ENCODE results near the gene STARD8. TPM values are rescaled to one million over a fixed set of nuclear protein-coding genes. Genes with fewer than 3 reads are reported as not detected.

Gene STARD8
- total RNA-seq, 2 experiments from 2014 or later = not detected

- Histone ChIP-seq H3K9me3 (ENCODE audit: low read length) (no peaks in the 10 kb centered on the region), H3K4me3 (ENCODE audit: low read depth, low read length, poor library complexity, severe bottlenecking) (no peak overlapping the region), H3K9me2 (ENCODE audit: insufficient read depth, low read length) (no peaks in the 10 kb centered on the region), H3K27ac (ENCODE audit: low read depth, low read length, poor library complexity, severe bottlenecking) (no peak overlapping the region), H3K79me2 (ENCODE audit: insufficient read depth, low read depth, low read length) (no peaks in the 10 kb centered on the region), H3K4me2 (ENCODE audit: low read length) (no peak overlapping the region), H2AFZ (ENCODE audit: low read length) (no peak overlapping the region), H3K4me1 (ENCODE audit: insufficient read depth, low read length, poor library complexity, severe bottlenecking) (no peaks in the 10 kb centered on the region), H4K20me1 (ENCODE audit: insufficient read depth, low read length) (no peaks in the 10 kb centered on the region), H3K36me3 (ENCODE audit: insufficient read depth, low read length) (no peaks in the 10 kb centered on the region)
- no TSS peak for BruUV-seq (replicated peaks)
- intact Hi-C loops (cut with micrococcal nuclease; ENCODE audit: unreplicated experiment) = no loop called here
- ChIA-PET POLR2A (no interaction called here), CTCF (ENCODE audit: unreplicated experiment) (no interaction called here)
- no peak for TF ChIP-seq EZH2phosphoT487 (IDR thresholded peaks at IDR 0.05; ENCODE audit: borderline replicate concordance, low read depth, low read length)
- no peak for TF ChIP-seq CTCF (conservative IDR thresholded peaks at IDR 0.05; ENCODE audit: low read length)
- no peak for DNase-seq (ENCODE audit: low spot score)
Observed at GRCh38 chrX:68648960-68649359, 1.5 kb downstream of the STARD8 start.

GRCh38 chrX:68650491-68650890 is 3.0 kb downstream of the STARD8 start:
- Histone ChIP-seq H3K4me2 (ENCODE audit: low read length) (no peak overlapping the region), H3K4me1 (ENCODE audit: insufficient read depth, low read length, poor library complexity, severe bottlenecking) (no peaks in the 10 kb centered on the region), H3K4me3 (ENCODE audit: low read depth, low read length, poor library complexity, severe bottlenecking) (no peak overlapping the region), H4K20me1 (ENCODE audit: insufficient read depth, low read length) (no peaks in the 10 kb centered on the region), H3K27ac (ENCODE audit: low read depth, low read length, poor library complexity, severe bottlenecking) (no peak overlapping the region), H3K9me2 (ENCODE audit: insufficient read depth, low read length) (no peaks in the 10 kb centered on the region), H3K36me3 (ENCODE audit: insufficient read depth, low read length) (no peaks in the 10 kb centered on the region), H3K9me3 (ENCODE audit: low read length) (no peaks in the 10 kb centered on the region), H3K79me2 (ENCODE audit: insufficient read depth, low read depth, low read length) (no peaks in the 10 kb centered on the region), H2AFZ (ENCODE audit: low read length) (no peak overlapping the region)
- DNase-seq (ENCODE audit: low spot score) = no peak
- BruUV-seq (replicated peaks) = no TSS peak
- TF ChIP-seq CTCF (conservative IDR thresholded peaks at IDR 0.05; ENCODE audit: low read length) = no peak
- TF ChIP-seq EZH2phosphoT487 (IDR thresholded peaks at IDR 0.05; ENCODE audit: borderline replicate concordance, low read depth, low read length) = no peak
- ChIA-PET CTCF (ENCODE audit: unreplicated experiment) (no interaction called here), POLR2A (no interaction called here)
- intact Hi-C loops (cut with micrococcal nuclease; ENCODE audit: unreplicated experiment) = no loop called here

GRCh38 chrX:68651110-68651509 is 3.6 kb downstream of the STARD8 start:
- H3K27ac ChIP-seq (ENCODE audit: low read depth, low read length, poor library complexity, severe bottlenecking) = no peak overlapping the region
- no peak overlapping the region for H3K4me3 ChIP-seq (ENCODE audit: low read depth, low read length, poor library complexity, severe bottlenecking)
- no peaks in the 10 kb centered on the region for H3K36me3 ChIP-seq (ENCODE audit: insufficient read depth, low read length)
- ChIA-PET CTCF (ENCODE audit: unreplicated experiment) (no interaction called here), POLR2A (no interaction called here)
- H2AFZ ChIP-seq (ENCODE audit: low read length) = no peak overlapping the region
- H3K4me1 ChIP-seq (ENCODE audit: insufficient read depth, low read length, poor library complexity, severe bottlenecking) = no peaks in the 10 kb centered on the region
- H3K9me3 ChIP-seq (ENCODE audit: low read length) = no peaks in the 10 kb centered on the region
- H4K20me1 ChIP-seq (ENCODE audit: insufficient read depth, low read length) = no peaks in the 10 kb centered on the region
- TF ChIP-seq EZH2phosphoT487 (IDR thresholded peaks at IDR 0.05; ENCODE audit: borderline replicate concordance, low read depth, low read length) (no peak), CTCF (conservative IDR thresholded peaks at IDR 0.05; ENCODE audit: low read length) (no peak)
- H3K4me2 ChIP-seq (ENCODE audit: low read length) = no peak overlapping the region
- no peak for DNase-seq (ENCODE audit: low spot score)
- BruUV-seq (replicated peaks) = no TSS peak
- intact Hi-C loops (cut with micrococcal nuclease; ENCODE audit: unreplicated experiment) = no loop called here
- no peaks in the 10 kb centered on the region for H3K79me2 ChIP-seq (ENCODE audit: insufficient read depth, low read depth, low read length)
- no peaks in the 10 kb centered on the region for H3K9me2 ChIP-seq (ENCODE audit: insufficient read depth, low read length)

All from OCI-LY7 (cell line).